Stimulated activated CD8-positive, alpha-beta memory T cell treated with anti-CD3 and anti-CD28 coated beads, Interleukin-7, amount 100 ng/mL, for 48 hours (primary cell): Measurements from ENCODE around the gene CLCA2.
"Not testable (repeated sequence)": the region's sequence is repeated elsewhere in the genome, so short reads cannot be mapped to it uniquely, and the experiment has no call there.

Source experiments
- DNase-seq, 2 donors: peaks; one replicate each; pipeline ENCODE4 v3.0.0-alpha.2; 2020; ENCODE audit warnings: low read depth in 1 of 2; ENCODE audit errors: extremely low read depth in 1 of 2

CLCA2 gene

GRCh38 chr1:86472152-86472551 lies 48.2 kb downstream of the CLCA2 start:
- no peak for DNase-seq

GRCh38 chr1:86472767-86473166 lies 48.8 kb downstream of the CLCA2 start:
- DNase-seq, result no peak

- DNase-seq, result no peak
These were observed 53.3 kb downstream of the CLCA2 start for GRCh38 chr1:86477256-86477655.

- no peak for DNase-seq
These were observed 53.7 kb downstream of the CLCA2 start for GRCh38 chr1:86477682-86478081.

GRCh38 chr1:86478416-86479156 lies 54.6 kb downstream of the CLCA2 start:
- no peak for DNase-seq

- no peak for DNase-seq
These were observed 58.0 kb downstream of the CLCA2 start for GRCh38 chr1:86481966-86482365.

- no peak for DNase-seq
These were observed 63.3 kb downstream of the CLCA2 start for GRCh38 chr1:86487131-86487810.

GRCh38 chr1:86487811-86488141 lies 63.8 kb downstream of the CLCA2 start:
- no peak for DNase-seq

GRCh38 chr1:86489242-86489878 lies 65.4 kb downstream of the CLCA2 start:
- DNase-seq, result no peak

- no peak for DNase-seq
These were observed 67.4 kb downstream of the CLCA2 start for GRCh38 chr1:86491171-86491950.

- DNase-seq, result no peak
These were observed 74.3 kb downstream of the CLCA2 start for GRCh38 chr1:86498281-86498680.

- no peak for DNase-seq
These were observed 76.1 kb downstream of the CLCA2 start for GRCh38 chr1:86499987-86500593.

GRCh38 chr1:86500714-86501113 lies 76.7 kb downstream of the CLCA2 start:
- no peak for DNase-seq

GRCh38 chr1:86502125-86502646 lies 78.2 kb downstream of the CLCA2 start:
- not testable (repeated sequence) for DNase-seq

GRCh38 chr1:86502721-86503405 lies 78.9 kb downstream of the CLCA2 start:
- no peak for DNase-seq

- no peak for DNase-seq
These were observed 79.6 kb downstream of the CLCA2 start for GRCh38 chr1:86503406-86504136.

- no peak for DNase-seq
These were observed 80.1 kb downstream of the CLCA2 start for GRCh38 chr1:86504137-86504479.

- DNase-seq, result no peak
These were observed 81.1 kb downstream of the CLCA2 start for GRCh38 chr1:86504895-86505563.

- DNase-seq, result no peak
These were observed 81.6 kb downstream of the CLCA2 start for GRCh38 chr1:86505564-86505902.
